Right cardiac atrium (tissue), 5 donors: ENCODE data around the gene ASB10. TPM values are rescaled to one million over a fixed set of nuclear protein-coding genes. Genes with fewer than 3 reads are reported as not detected.

Source experiments
- ATAC-seq, 2 donors: fragments of 200-7000 bp; cut with Tn5 transposase; one replicate each; pipeline versions ENCODE4 v1.8.0 to v1.9.1; 2020; ENCODE audit warnings: moderate library complexity in 2 of 2, mild to moderate bottlenecking in 1 of 2
- DNase-seq, 3 donors: peaks; one replicate each; pipeline ENCODE4 v3.0.0-alpha.2; 2020
- H3K27ac ChIP-seq: one replicate; pipeline ENCODE4 v1.5.1; 2013; ENCODE audit warnings: mild to moderate bottlenecking, low read length, control low read depth, moderate library complexity
- H3K27me3 ChIP-seq: one replicate; pipeline ENCODE4 v1.6.1; 2013; ENCODE audit not compliant: control insufficient read depth, insufficient read depth
- H3K4me1 ChIP-seq: one replicate; pipeline ENCODE4 v1.6.1; 2013; ENCODE audit warnings: low read length; ENCODE audit not compliant: control insufficient read depth, insufficient read depth
- H3K4me3 ChIP-seq: one replicate; pipeline ENCODE4 v1.5.1; 2013; ENCODE audit warnings: low read length, control low read depth
- H3K9me3 ChIP-seq: one replicate; pipeline ENCODE4 v1.6.1; 2013; ENCODE audit warnings: low read length; ENCODE audit not compliant: control insufficient read depth
- WGBS: extraction: QIAGEN DNeasy Blood & Tissue Kit; methylation state at CpG from one replicate; pipeline ENCODE4 v1.1.7; 2013; 5-methylcytosine and 5-hydroxymethylcytosine counted together
- intact Hi-C, 4 donors: fragments of 100-400 bp; cut with DNase I; formaldehyde crosslinking; loops; one replicate each; pipeline versions ENCODE4 v1.11.0 to v1.14.0; 2022 to 2023
- polyA plus RNA-seq: library from polyadenylated mRNA; stranded (reverse); fragments of 200-250 nt; gene quantifications from one replicate; pipeline ENCODE4 v1.2.3, GENCODE V29; 2013
- total RNA-seq, 4 donors: library from RNA; stranded (reverse); fragmentation: NEBNext Ultra II Directional; extraction: Animal tissue kit (Norgen Biotek cat#: 25700); gene quantifications; one replicate each; pipeline ENCODE4 v1.2.1, GENCODE V29; 2021
- donor health status: healthy with polysubstance abuse.
- donor health status: DM: no; HTN: yes; CAD: no.
- donor health status: DM: no; HTN: no; CAD: no.
- donor health status: DM: no; HTN: yes; CAD: no; lungs with severe emphysema.
- donor health status: DM: yes; HTN: yes; CAD: no.

Gene ASB10
- total and polyA plus RNA-seq, 5 donors: 4.5 to 21.0 (median 14.3) TPM

GRCh38 chr7:151185762-151186639 is 1.0 kb downstream of the ASB10 start:
- WGBS: 70% methylated on average over 16 of the region's 16 CpGs
- peak in 1 of 3 donors; percentile 64 for DNase-seq
- ATAC-seq: peak; percentile 11 to 22
- H3K4me1 ChIP-seq: no peaks in the 10 kb centered on the region
- intact Hi-C loops: no loop called here
- no peaks in the 10 kb centered on the region for H3K27me3 ChIP-seq
- no peak overlapping the region for H3K27ac ChIP-seq
- no peak overlapping the region for H3K4me3 ChIP-seq
- H3K9me3 ChIP-seq: no peaks in the 10 kb centered on the region

- no peaks in the 10 kb centered on the region for H3K4me1 ChIP-seq
Observed at GRCh38 chr7:151181011-151181431, 6.0 kb downstream of the ASB10 start.

GRCh38 chr7:151179946-151180345 is 7.1 kb downstream of the ASB10 start:
- 73% methylated on average over 4 of the region's 4 CpGs for WGBS
- Histone ChIP-seq H3K27me3 (no peaks in the 10 kb centered on the region), H3K4me1 (no peaks in the 10 kb centered on the region), H3K27ac (no peak overlapping the region), H3K4me3 (no peak overlapping the region), H3K9me3 (no peaks in the 10 kb centered on the region)
- ATAC-seq (no peak), DNase-seq (no peak)
- intact Hi-C loops: no loop called here

More at GRCh38 chr7:151181011-151181431, 6.0 kb downstream of the ASB10 start:
- no peaks in the 10 kb centered on the region for H3K27me3 ChIP-seq
- no peak overlapping the region for H3K27ac ChIP-seq
- DNase-seq (no peak), ATAC-seq (no peak)
- 86% methylated on average over 22 of the region's 22 CpGs for WGBS
- intact Hi-C loops: no loop called here
- H3K4me3 ChIP-seq: no peak overlapping the region
- H3K9me3 ChIP-seq: no peaks in the 10 kb centered on the region

- 79% methylated on average over 8 of the region's 8 CpGs for WGBS
- intact Hi-C loops: no loop called here
- H3K4me1 ChIP-seq: no peaks in the 10 kb centered on the region
- H3K4me3 ChIP-seq: no peak overlapping the region
- H3K9me3 ChIP-seq: no peaks in the 10 kb centered on the region
- H3K27ac ChIP-seq: no peak overlapping the region
- no peaks in the 10 kb centered on the region for H3K27me3 ChIP-seq
- no peak for DNase-seq
- no peak for ATAC-seq
Observed at GRCh38 chr7:151179287-151179860, 7.7 kb downstream of the ASB10 start.

- ATAC-seq: no peak
- no peaks in the 10 kb centered on the region for H3K9me3 ChIP-seq
- H3K4me3 ChIP-seq: no peak overlapping the region
- WGBS: 62% methylated on average over 2 of the region's 2 CpGs
- intact Hi-C loops: no loop called here
- DNase-seq: no peak
- no peak overlapping the region for H3K27ac ChIP-seq
- no peaks in the 10 kb centered on the region for H3K27me3 ChIP-seq
- H3K4me1 ChIP-seq: no peaks in the 10 kb centered on the region
Observed at GRCh38 chr7:151178831-151179230, 8.2 kb downstream of the ASB10 start.

- no peaks in the 10 kb centered on the region for H3K9me3 ChIP-seq
- ATAC-seq: no peak
- no peak for DNase-seq
- no peak overlapping the region for H3K27ac ChIP-seq
- H3K4me1 ChIP-seq: no peaks in the 10 kb centered on the region
- no peaks in the 10 kb centered on the region for H3K27me3 ChIP-seq
- WGBS: 86% methylated on average over 9 of the region's 9 CpGs
- intact Hi-C loops: no loop called here
- no peak overlapping the region for H3K4me3 ChIP-seq
Observed at GRCh38 chr7:151178236-151178635, 8.8 kb downstream of the ASB10 start.

- intact Hi-C loops: no loop called here
- Histone ChIP-seq H3K27me3 (no peaks in the 10 kb centered on the region), H3K27ac (no peak overlapping the region), H3K9me3 (no peaks in the 10 kb centered on the region), H3K4me1 (no peaks in the 10 kb centered on the region), H3K4me3 (no peak overlapping the region)
- DNase-seq (no peak), ATAC-seq (no peak)
- 90% methylated on average over 1 of the region's 1 CpG for WGBS
Observed at GRCh38 chr7:151177310-151177709, 9.7 kb downstream of the ASB10 start.

GRCh38 chr7:151176401-151176800 is 10.6 kb downstream of the ASB10 start:
- H3K27me3 ChIP-seq: no peaks in the 10 kb centered on the region
- ATAC-seq: no peak
- no peaks in the 10 kb centered on the region for H3K9me3 ChIP-seq
- H3K4me1 ChIP-seq: no peaks in the 10 kb centered on the region
- H3K27ac ChIP-seq: no peak overlapping the region
- no peak overlapping the region for H3K4me3 ChIP-seq
- 87% methylated on average over 9 of the region's 9 CpGs for WGBS
- DNase-seq: no peak
- intact Hi-C loops: no loop called here

- Histone ChIP-seq H3K27ac (no peak overlapping the region), H3K9me3 (no peaks in the 10 kb centered on the region), H3K27me3 (no peaks in the 10 kb centered on the region), H3K4me1 (no peaks in the 10 kb centered on the region), H3K4me3 (no peak overlapping the region)
- no peak for ATAC-seq
- intact Hi-C loops: no loop called here
- 81% methylated on average over 23 of the region's 23 CpGs for WGBS
- no peak for DNase-seq
Observed at GRCh38 chr7:151175793-151176311, 11.2 kb downstream of the ASB10 start.

GRCh38 chr7:151175047-151175792 is 11.8 kb downstream of the ASB10 start:
- ATAC-seq (no peak), DNase-seq (no peak)
- Histone ChIP-seq H3K27ac (no peak overlapping the region), H3K9me3 (no peaks in the 10 kb centered on the region), H3K4me3 (no peak overlapping the region), H3K27me3 (no peaks in the 10 kb centered on the region), H3K4me1 (no peaks in the 10 kb centered on the region)
- 76% methylated on average over 16 of the region's 16 CpGs for WGBS
- intact Hi-C loops: no loop called here
